ENCODE results near the gene CD14.
"Not testable (repeated sequence)": the region's sequence is repeated elsewhere in the genome, so short reads cannot be mapped to it uniquely, and the experiment has no call there.

CD14 gene

DNA sequence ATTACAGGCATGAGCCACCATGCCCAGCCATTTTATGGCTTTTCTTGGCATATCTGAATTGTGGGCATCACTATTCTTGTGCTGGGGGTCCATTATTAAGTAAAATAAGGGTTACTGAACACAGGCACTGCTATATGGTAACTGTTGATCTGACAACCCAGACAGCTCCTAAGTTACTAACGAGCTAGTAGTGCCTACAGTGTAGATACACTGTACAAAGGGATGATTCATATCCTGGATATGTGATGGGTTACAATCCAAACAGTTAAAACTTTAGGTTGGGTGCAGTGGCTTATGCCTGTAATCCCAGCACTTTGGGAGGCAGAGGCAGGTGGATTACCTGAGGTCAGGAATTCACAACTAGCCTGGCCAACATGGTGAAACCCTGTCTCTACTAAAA is 4.3 kb downstream of the CD14 start:
- Histone ChIP-seq H3K27me3 (ENCODE audit: insufficient read depth, low read depth, severe bottlenecking) (no peaks in the 10 kb centered on the region), H3K36me3 (no peaks in the 10 kb centered on the region), H3K4me3 (ENCODE audit: low read depth, low read length) (no peak overlapping the region), H3K27ac (no peak overlapping the region), H3K9me3 (ENCODE audit: severe bottlenecking) (no peaks in the 10 kb centered on the region)
- no peak for DNase-seq
- TF ChIP-seq, protein P1, sequence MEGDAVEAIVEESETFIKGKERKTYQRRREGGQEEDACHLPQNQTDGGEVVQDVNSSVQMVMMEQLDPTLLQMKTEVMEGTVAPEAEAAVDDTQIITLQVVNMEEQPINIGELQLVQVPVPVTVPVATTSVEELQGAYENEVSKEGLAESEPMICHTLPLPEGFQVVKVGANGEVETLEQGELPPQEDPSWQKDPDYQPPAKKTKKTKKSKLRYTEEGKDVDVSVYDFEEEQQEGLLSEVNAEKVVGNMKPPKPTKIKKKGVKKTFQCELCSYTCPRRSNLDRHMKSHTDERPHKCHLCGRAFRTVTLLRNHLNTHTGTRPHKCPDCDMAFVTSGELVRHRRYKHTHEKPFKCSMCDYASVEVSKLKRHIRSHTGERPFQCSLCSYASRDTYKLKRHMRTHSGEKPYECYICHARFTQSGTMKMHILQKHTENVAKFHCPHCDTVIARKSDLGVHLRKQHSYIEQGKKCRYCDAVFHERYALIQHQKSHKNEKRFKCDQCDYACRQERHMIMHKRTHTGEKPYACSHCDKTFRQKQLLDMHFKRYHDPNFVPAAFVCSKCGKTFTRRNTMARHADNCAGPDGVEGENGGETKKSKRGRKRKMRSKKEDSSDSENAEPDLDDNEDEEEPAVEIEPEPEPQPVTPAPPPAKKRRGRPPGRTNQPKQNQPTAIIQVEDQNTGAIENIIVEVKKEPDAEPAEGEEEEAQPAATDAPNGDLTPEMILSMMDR (IDR thresholded peaks at IDR 0.05; ENCODE audit: low read depth, low read length), result no peak

DNA sequence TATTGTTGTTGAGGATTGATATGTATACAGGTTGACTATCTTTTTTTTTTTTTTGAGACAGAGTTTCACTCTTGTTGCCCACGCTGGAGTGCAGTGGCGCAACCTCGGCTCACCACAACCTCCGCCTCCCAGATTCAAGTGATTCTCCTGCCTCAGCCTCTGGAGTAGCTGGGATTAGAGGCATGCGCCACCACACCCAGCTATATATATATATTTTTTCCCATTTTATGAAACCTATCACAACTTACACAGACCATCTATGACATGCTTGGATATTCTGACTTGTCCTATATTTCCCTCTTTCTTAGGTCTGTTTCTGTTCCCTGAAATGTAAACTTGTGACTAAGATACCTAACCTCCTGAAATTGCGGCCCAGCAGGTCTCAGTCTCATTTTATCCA is 5.0 kb downstream of the CD14 start:
- no peaks in the 10 kb centered on the region for H3K9me3 ChIP-seq (ENCODE audit: severe bottlenecking)
- H3K4me3 ChIP-seq (ENCODE audit: low read depth, low read length), result no peak overlapping the region
- no peak overlapping the region for H3K27ac ChIP-seq
- H3K27me3 ChIP-seq (ENCODE audit: insufficient read depth, low read depth, severe bottlenecking), result no peaks in the 10 kb centered on the region
- TF ChIP-seq, protein P1 (IDR thresholded peaks at IDR 0.05; ENCODE audit: low read depth, low read length), result no peak
- DNase-seq, result no peak
- no peaks in the 10 kb centered on the region for H3K36me3 ChIP-seq

DNA sequence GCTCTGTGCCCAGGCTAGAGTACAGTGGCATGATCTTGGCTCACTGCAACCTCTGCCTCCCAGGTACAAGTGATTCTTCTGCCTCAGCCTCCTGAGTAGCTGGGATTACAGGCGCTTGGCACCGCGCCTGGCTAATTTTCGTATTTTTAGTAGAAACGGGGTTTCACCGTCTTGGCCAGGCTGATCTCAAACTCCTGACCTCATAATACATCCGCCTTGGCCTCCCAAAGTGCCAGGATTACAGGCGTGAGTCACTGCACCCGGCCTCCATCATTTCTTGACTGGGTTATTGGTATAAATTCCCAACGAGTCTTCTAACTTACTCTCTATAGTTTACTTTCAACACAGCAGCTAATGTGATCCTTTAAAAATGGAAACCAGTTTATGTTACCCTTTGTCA is 8.1 kb downstream of the CD14 start:
- not testable (repeated sequence) for H3K9me3 ChIP-seq (ENCODE audit: severe bottlenecking); H3K4me3 ChIP-seq (ENCODE audit: low read depth, low read length); H3K27ac ChIP-seq; DNase-seq; H3K27me3 ChIP-seq (ENCODE audit: insufficient read depth, low read depth, severe bottlenecking); H3K36me3 ChIP-seq

DNA sequence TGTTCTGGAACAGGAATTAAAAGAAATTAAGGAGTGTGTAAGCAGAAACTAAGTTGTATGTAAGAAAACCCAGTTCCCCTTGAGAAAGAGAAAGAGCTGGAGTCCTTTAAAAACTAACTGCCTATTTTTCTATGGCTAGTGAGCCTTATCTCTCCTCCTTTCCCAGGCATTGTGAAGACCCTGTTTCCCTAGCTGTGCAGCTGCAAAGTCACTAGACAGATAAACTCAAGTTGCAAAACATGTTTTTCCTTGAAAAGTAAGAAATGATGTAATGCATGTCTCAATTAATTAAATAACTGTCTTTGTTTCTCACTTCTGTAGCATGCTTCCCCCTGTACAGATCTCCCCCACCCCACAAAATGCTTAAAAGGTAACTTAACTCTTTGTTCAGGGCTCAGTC is 9.9 kb downstream of the CD14 start:
- not testable (repeated sequence) for H3K9me3 ChIP-seq (ENCODE audit: severe bottlenecking); H3K27me3 ChIP-seq (ENCODE audit: insufficient read depth, low read depth, severe bottlenecking); H3K4me3 ChIP-seq (ENCODE audit: low read depth, low read length); DNase-seq; H3K27ac ChIP-seq; H3K36me3 ChIP-seq

DNA sequence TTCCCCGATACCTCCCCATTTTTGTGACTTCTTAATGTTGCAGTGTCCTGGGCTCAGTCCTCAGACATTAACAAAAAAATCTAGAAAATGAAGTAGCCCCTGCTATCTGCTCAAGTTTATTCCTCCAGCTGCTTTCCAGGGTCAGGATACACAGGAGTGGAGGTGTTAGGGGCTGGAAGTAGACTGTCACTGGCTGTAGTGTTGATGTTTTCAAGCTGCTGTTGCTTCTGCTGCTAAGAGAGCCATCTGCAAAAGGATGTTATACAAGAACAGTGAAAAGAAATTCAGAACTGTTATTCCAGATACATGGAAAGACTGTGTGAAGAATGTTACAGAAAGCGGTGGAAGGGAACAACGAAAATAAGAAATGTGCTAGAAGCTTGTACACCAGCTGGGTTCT is 10.7 kb downstream of the CD14 start:
- no peaks in the 10 kb centered on the region for H3K27me3 ChIP-seq (ENCODE audit: insufficient read depth, low read depth, severe bottlenecking)
- H3K36me3 ChIP-seq, result no peaks in the 10 kb centered on the region
- no peak overlapping the region for H3K27ac ChIP-seq
- DNase-seq, result no peak
- H3K9me3 ChIP-seq (ENCODE audit: severe bottlenecking), result peaks cover 3% of the 10 kb centered on the region
- TF ChIP-seq, protein P1 (IDR thresholded peaks at IDR 0.05; ENCODE audit: low read depth, low read length), result no peak
- no peak overlapping the region for H3K4me3 ChIP-seq (ENCODE audit: low read depth, low read length)

DNA sequence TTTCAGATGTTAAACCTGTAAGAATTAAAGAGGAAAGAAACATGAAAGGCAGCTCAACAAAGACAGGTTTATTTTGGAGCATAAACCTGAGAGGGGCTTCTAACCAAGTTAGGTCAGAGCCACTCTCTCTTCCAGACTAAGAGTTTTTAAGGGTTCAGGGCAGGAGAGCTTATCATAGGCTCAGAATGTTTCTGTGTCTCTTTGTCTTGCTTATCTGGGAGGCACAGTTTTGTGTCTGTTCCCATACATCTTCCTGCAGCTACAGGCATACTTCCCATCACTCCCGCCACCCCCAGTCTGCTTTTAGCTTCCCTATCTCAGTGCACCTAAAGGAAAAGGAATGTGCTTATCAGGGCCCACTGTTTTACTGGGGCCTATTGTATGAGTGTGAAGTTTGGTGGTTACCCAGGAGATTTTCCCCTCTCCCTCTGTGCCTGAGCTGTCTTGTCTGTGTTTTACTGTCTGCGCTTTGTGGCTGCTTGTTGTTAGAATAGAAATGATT is 21.9 kb downstream of the CD14 start:
- H3K4me3 ChIP-seq (ENCODE audit: low read depth, low read length), result no peak overlapping the region
- H3K36me3 ChIP-seq, result no peaks in the 10 kb centered on the region
- H3K27me3 ChIP-seq (ENCODE audit: insufficient read depth, low read depth, severe bottlenecking), result no peaks in the 10 kb centered on the region
- TF ChIP-seq, protein P1 (IDR thresholded peaks at IDR 0.05; ENCODE audit: low read depth, low read length), result no peak
- DNase-seq, result no peak
- H3K9me3 ChIP-seq (ENCODE audit: severe bottlenecking), result no peaks in the 10 kb centered on the region
- no peak overlapping the region for H3K27ac ChIP-seq

DNA sequence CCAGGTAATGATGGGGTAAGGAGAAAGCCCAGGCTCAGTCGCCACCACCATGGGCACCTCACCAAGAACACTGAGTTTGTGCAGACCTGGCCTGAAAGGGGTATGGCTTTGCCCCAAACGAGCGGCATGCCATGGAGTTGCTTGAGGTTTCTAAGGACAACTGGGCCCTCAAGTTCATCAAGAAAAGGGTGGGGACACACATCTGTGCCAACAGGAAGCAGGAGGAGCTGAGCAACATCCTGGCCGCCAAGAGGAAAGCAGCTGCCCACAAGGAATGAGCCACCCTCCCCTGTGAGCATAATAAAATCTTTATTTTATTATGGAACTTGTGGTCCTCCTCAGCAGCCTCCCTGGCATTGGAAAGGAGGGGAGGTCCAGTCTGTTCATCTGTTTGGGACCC is 23.8 kb downstream of the CD14 start:
- no peak overlapping the region for H3K27ac ChIP-seq
- no peak overlapping the region for H3K4me3 ChIP-seq (ENCODE audit: low read depth, low read length)
- no peaks in the 10 kb centered on the region for H3K27me3 ChIP-seq (ENCODE audit: insufficient read depth, low read depth, severe bottlenecking)
- TF ChIP-seq, protein P1 (IDR thresholded peaks at IDR 0.05; ENCODE audit: low read depth, low read length), result no peak
- H3K36me3 ChIP-seq, result no peaks in the 10 kb centered on the region
- no peak for DNase-seq
- H3K9me3 ChIP-seq (ENCODE audit: severe bottlenecking), result no peaks in the 10 kb centered on the region
